ENCODE results near the gene LCNL1.

LCNL1 gene

GRCh38 chr9:136964833-136965422 is 17.9 kb upstream of the LCNL1 start:
- TF ChIP-seq CTCF (IDR thresholded peaks at IDR 0.05): no peak
- Histone ChIP-seq H3K9me3 (ENCODE audit: control insufficient read depth, low read length) (no peaks in the 10 kb centered on the region), H3K9ac (no peak overlapping the region), H3K36me3 (ENCODE audit: control insufficient read depth, insufficient read depth, low read length) (no peaks in the 10 kb centered on the region), H3K79me2 (no peaks in the 10 kb centered on the region), H3K27me3 (ENCODE audit: control insufficient read depth, insufficient read depth, low read length) (no peaks in the 10 kb centered on the region), H3K4me3 (ENCODE audit: low read depth, low read length) (no peak overlapping the region), H3K4me2 (ENCODE audit: low read length) (no peak overlapping the region), H3K4me1 (no peaks in the 10 kb centered on the region), H3K27ac (no peak overlapping the region), H2AFZ (no peak overlapping the region)

- no peaks in the 10 kb centered on the region for H3K9me3 ChIP-seq (ENCODE audit: control insufficient read depth, low read length)
- H2AFZ ChIP-seq: no peak overlapping the region
- H3K79me2 ChIP-seq: no peaks in the 10 kb centered on the region
- no peaks in the 10 kb centered on the region for H3K27me3 ChIP-seq (ENCODE audit: control insufficient read depth, insufficient read depth, low read length)
- H3K4me3 ChIP-seq (ENCODE audit: low read depth, low read length): peak overlapping the region; percentile 13
- H3K36me3 ChIP-seq (ENCODE audit: control insufficient read depth, insufficient read depth, low read length): no peaks in the 10 kb centered on the region
- no peak overlapping the region for H3K27ac ChIP-seq
- no peaks in the 10 kb centered on the region for H3K4me1 ChIP-seq
- no peak overlapping the region for H3K9ac ChIP-seq
- peak overlapping the region; percentile 56 for H3K4me2 ChIP-seq (ENCODE audit: low read length)
- no peak for TF ChIP-seq CTCF (IDR thresholded peaks at IDR 0.05)
Measured at GRCh38 chr9:136965771-136966484, 16.9 kb upstream of the LCNL1 start.

GRCh38 chr9:136968333-136969127 is 14.3 kb upstream of the LCNL1 start:
- H3K27ac ChIP-seq: no peak overlapping the region
- no peaks in the 10 kb centered on the region for H3K79me2 ChIP-seq
- H3K4me3 ChIP-seq (ENCODE audit: low read depth, low read length): no peak overlapping the region
- no peaks in the 10 kb centered on the region for H3K9me3 ChIP-seq (ENCODE audit: control insufficient read depth, low read length)
- no peaks in the 10 kb centered on the region for H3K4me1 ChIP-seq
- H3K27me3 ChIP-seq (ENCODE audit: control insufficient read depth, insufficient read depth, low read length): no peaks in the 10 kb centered on the region
- no peak overlapping the region for H2AFZ ChIP-seq
- TF ChIP-seq CTCF (IDR thresholded peaks at IDR 0.05): no peak
- H3K36me3 ChIP-seq (ENCODE audit: control insufficient read depth, insufficient read depth, low read length): no peaks in the 10 kb centered on the region
- H3K9ac ChIP-seq: no peak overlapping the region
- no peak overlapping the region for H3K4me2 ChIP-seq (ENCODE audit: low read length)

GRCh38 chr9:136969150-136969549 is 13.6 kb upstream of the LCNL1 start:
- no peak overlapping the region for H3K4me3 ChIP-seq (ENCODE audit: low read depth, low read length)
- H3K27ac ChIP-seq: no peak overlapping the region
- no peak overlapping the region for H3K9ac ChIP-seq
- H3K4me1 ChIP-seq: no peaks in the 10 kb centered on the region
- H3K27me3 ChIP-seq (ENCODE audit: control insufficient read depth, insufficient read depth, low read length): no peaks in the 10 kb centered on the region
- H3K4me2 ChIP-seq (ENCODE audit: low read length): no peak overlapping the region
- no peak for TF ChIP-seq CTCF (IDR thresholded peaks at IDR 0.05)
- no peak overlapping the region for H2AFZ ChIP-seq
- no peaks in the 10 kb centered on the region for H3K36me3 ChIP-seq (ENCODE audit: control insufficient read depth, insufficient read depth, low read length)
- H3K79me2 ChIP-seq: no peaks in the 10 kb centered on the region
- no peaks in the 10 kb centered on the region for H3K9me3 ChIP-seq (ENCODE audit: control insufficient read depth, low read length)
